Stimulated activated naive B cell treated with anti-CD40 and anti-IgM and Interleukin-4, amounts not matched to agents 10 μg/mL and 1 μg/mL and 100 μg/mL, for 72 hours (primary cell): ENCODE results near the gene MS4A4A.

ENCODE experiments used
- ATAC-seq, 2 donors: fragments of 150-1000 bp; cut with Tn5 transposase; replicated peaks; 2 replicates each; pipeline ENCODE4 v1.10.0; 2021; ENCODE audit warnings: moderate library complexity in 1 of 2
- DNase-seq: peaks from one replicate; pipeline ENCODE4 v3.0.0; 2021
- H3K27ac Mint-ChIP-seq: one replicate; pipeline ENCODE4 v1.8.0; 2022; ENCODE audit warnings: mild to moderate bottlenecking, mixed read lengths
- H3K27me3 Mint-ChIP-seq, 2 donors: one replicate each; pipeline ENCODE4 v1.8.0; 2022; ENCODE audit warnings: mixed read lengths in 2 of 2
- H3K36me3 Mint-ChIP-seq, 2 donors: one replicate each; pipeline ENCODE4 v1.8.0; 2022; ENCODE audit warnings: mixed read lengths in 2 of 2, mild to moderate bottlenecking in 1 of 2
- H3K4me1 Mint-ChIP-seq, 2 donors: one replicate each; pipeline ENCODE4 v1.8.0; 2022; ENCODE audit warnings: mixed read lengths in 2 of 2, mild to moderate bottlenecking in 1 of 2
- H3K4me3 Mint-ChIP-seq, 2 donors: one replicate each; pipeline ENCODE4 v1.8.0; 2022; ENCODE audit warnings: mild to moderate bottlenecking in 2 of 2, mixed read lengths in 2 of 2, moderate library complexity in 1 of 2
- H3K9me3 Mint-ChIP-seq, 2 donors: one replicate each; pipeline ENCODE4 v1.8.0; 2022; ENCODE audit warnings: mixed read lengths in 2 of 2, mild to moderate bottlenecking in 1 of 2

The MS4A4A gene

GRCh38 chr11:60348116-60348515 is 67.7 kb downstream of the MS4A4A start:
- Mint-ChIP-seq H3K4me1 (peaks cover 34 to 41% of the 10 kb centered on the region in 2 donors), H3K27me3 (no peaks in the 10 kb centered on the region), H3K9me3 (peaks cover 0 to 3% of the 10 kb centered on the region in 2 donors), H3K27ac (no peak overlapping the region), H3K4me3 (no peak overlapping the region), H3K36me3 (no peaks in the 10 kb centered on the region)
- DNase-seq = no peak
- peak; percentile 51 to 63 for ATAC-seq

- peaks cover 8 to 14% of the 10 kb centered on the region in 2 donors for H3K9me3 Mint-ChIP-seq
- ATAC-seq (no peak), DNase-seq (no peak)
- no peak overlapping the region for H3K4me3 Mint-ChIP-seq
- peaks cover 8 to 13% of the 10 kb centered on the region in 2 donors for H3K36me3 Mint-ChIP-seq
- H3K27ac Mint-ChIP-seq = no peak overlapping the region
- no peaks in the 10 kb centered on the region for H3K27me3 Mint-ChIP-seq
- peaks cover 34 to 40% of the 10 kb centered on the region in 2 donors for H3K4me1 Mint-ChIP-seq
These were observed 69.5 kb downstream of the MS4A4A start for GRCh38 chr11:60349990-60350389.

- Mint-ChIP-seq H3K27me3 (no peaks in the 10 kb centered on the region), H3K9me3 (peaks cover 24 to 26% of the 10 kb centered on the region in 2 donors), H3K4me3 (peak overlapping the region in 1 of 2 donors; percentile 39), H3K4me1 (peaks cover 26 to 48% of the 10 kb centered on the region in 2 donors), H3K27ac (peak overlapping the region; percentile 25), H3K36me3 (peaks cover 25 to 38% of the 10 kb centered on the region in 2 donors)
- DNase-seq (no peak), ATAC-seq (peak in 1 of 2 donors; percentile 53)
These were observed 77.3 kb downstream of the MS4A4A start for GRCh38 chr11:60357771-60358170.
